ENCODE measurements around the gene TOM1.
A peak's percentile ranks its signal among the peaks of the same experiment; 100 is the strongest.

Gene TOM1

DNA sequence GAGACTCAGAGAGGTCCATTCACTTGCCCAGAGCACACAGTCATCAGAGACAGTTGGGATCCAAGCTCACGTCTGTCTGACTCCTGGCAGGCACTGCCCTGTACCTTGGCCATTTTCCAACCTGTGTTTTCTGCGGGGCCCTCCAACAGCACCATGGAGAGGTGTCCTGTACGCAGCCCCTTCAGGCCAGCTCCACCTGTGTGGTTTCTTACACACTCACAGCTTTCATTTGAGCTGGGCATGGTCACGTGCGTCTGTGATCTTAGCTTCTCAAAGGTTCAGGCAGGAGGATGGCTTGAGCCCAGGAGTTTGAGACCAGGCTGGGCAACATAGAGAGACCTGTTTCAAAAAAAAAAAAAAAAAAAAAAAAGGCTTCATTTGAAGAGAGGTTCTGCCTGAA, 24.4 kb downstream of the TOM1 start:
- no peak for DNase-seq (ENCODE audit: low spot score)

DNA sequence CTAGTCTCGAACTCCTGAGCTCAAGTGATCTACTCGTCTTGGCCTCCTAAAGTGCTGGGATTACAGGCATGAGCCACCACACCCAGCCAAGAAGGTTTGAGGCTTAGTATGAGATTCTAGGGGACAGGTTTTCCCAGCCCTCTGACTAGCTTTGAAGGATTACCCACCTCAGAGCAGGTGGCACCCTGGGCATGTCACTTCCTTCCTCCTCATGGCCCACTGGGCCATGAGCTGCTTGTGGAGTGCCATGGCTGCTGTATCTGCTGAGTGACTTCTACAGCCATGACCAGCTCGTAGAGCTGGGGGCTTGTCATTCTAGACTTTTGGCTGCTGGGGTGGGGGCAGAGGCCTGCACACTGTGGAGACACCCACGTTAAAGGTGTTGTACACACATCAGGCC, 25.1 kb downstream of the TOM1 start:
- DNase-seq (ENCODE audit: low spot score), result no peak

DNA sequence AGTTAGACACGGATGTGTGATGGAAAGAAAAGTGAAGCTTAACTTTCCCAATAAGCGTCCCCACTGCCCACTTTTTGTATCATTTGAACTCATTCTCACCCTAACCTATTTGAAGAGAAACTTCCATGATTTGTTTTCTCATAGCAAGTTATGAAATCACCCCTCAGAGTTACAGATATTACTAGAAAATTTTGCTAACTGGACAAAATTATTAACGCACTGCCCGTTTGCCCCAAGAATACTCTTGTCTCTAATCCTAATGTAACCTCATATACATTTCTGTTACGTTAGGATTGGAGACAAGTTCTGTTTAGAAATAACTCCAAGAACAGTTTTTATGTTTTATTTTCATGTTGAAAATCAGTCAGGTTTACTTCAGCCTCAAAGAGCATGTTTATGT, 25.5 kb downstream of the TOM1 start:
- no peak for DNase-seq (ENCODE audit: low spot score)

DNA sequence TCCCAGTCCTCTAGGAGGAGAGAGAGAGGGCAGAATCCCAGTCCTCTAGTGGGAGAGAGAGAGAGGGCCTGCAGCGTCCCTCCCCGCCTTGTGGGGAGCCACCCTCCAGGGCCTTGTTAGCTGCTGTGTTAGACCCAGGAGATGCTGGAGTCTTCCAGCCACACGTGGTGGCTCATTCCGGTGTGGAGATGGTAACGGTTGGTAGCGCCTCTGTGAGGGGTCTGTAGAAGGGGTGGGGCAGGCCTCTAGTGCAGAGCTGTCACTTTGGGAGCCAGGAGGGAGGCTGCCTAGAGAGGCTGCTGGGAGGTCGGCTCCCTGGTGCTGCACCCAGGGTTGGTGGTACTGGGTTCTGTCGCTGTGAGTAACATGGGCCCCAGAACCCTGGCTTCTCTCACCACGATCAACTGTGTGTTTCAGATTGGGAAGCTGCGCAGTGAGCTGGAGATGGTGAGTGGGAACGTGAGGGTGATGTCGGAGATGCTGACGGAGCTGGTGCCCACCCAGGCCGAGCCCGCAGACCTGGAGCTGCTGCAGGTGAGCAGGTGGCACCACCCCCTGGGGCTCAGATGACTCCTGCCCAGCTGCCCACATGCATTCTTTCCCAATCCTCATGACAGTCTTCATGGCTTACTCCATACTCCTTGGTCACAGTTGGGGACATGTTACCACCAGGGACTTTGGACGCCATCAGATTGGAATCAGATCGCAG, 27.3 kb downstream of the TOM1 start:
- DNase-seq (ENCODE audit: low spot score), result no peak

DNA sequence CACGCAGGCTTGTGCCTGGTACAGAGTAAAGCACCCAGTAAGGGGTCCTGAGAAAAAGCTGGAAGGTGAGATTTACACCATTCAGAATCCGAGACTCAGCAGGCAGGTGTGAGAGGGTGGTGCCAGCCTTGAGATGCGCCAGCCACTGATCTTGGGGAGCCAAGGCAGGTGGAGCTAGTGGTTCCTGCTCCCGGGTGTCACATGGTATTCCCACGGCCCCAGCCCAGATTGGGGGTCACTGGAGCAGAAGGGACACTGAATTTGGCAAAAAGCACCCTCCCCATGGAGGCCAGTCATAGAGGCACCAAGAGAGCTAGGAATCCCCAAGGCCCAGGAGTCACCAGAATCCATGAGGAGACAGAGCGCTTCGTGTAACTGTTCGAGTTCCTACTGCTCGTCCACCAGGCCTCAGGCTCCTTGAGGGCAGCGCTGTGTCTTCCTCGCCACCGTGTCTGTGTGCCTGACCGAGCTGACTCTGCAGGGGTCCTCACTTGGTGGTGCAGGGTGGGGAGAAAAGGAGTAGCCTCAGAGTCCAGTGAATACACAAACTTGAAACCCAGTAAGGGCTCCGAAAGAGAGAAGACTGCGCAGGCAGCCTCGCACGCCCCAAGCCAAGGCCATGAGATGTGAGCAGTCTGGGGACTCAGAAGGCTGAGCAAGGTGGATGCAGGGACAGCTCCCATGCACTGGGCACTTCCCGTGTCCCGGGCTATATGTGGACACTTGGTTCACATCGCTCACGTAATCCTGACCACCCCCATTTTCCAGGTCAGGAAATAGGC, 28.2 kb downstream of the TOM1 start:
- DNase-seq (ENCODE audit: low spot score), result no peak

DNA sequence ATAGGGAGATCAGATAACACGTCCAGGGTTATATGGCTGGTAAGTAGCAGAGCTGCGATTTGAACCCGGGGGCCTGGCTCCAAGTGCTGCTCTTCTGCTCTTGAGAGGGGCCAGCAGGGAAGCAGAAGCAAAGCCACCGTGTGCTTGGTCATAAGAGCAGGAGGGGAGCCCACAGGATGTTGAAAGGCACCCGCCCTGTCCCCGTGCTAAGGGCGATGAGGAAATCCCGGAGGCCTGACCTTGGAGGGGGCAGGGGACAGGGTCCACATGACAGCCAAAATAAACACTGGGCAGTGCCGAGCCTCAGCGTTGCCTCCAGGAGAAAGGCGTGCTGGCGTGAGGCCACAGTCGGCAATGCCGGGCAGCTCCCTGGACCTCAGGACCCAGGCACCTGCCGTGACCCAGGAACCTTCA, 28.8 kb downstream of the TOM1 start:
- DNase-seq (ENCODE audit: low spot score), result no peak

DNA sequence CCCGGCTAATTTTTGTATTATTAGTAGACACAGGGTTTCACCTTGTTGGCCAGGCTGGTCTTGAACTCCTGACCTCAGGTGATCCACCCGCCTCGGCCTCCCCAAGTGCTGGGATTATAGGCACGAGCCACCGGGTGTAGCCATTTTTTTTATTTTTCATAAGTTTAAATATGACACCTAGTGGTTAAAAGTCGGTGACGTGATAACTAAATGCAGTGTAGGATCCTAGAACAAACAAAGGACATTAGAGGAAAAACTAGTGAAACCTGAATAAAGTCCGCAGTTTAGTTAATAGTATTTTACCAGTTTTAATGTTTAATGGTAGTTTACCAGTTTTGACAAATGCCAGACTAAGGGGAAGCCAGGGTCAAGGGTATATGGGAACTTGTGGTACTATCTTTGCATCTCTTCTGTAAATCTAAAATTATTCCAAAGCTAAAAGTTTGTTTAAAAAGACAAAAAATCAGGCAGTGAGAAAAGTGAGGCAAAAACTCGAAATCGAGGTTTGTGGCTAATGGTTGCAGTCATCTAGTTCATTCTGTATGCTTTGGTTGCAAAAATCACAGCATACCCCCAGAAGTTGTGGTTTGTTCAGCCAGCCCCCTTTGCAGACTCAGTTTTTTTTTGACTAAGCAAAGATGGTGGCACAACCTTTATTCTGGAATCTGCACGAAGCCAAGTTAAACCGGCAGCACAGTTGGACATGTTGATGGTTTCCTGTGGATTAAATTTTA, 29.6 kb downstream of the TOM1 start:
- no peak for DNase-seq (ENCODE audit: low spot score)

DNA sequence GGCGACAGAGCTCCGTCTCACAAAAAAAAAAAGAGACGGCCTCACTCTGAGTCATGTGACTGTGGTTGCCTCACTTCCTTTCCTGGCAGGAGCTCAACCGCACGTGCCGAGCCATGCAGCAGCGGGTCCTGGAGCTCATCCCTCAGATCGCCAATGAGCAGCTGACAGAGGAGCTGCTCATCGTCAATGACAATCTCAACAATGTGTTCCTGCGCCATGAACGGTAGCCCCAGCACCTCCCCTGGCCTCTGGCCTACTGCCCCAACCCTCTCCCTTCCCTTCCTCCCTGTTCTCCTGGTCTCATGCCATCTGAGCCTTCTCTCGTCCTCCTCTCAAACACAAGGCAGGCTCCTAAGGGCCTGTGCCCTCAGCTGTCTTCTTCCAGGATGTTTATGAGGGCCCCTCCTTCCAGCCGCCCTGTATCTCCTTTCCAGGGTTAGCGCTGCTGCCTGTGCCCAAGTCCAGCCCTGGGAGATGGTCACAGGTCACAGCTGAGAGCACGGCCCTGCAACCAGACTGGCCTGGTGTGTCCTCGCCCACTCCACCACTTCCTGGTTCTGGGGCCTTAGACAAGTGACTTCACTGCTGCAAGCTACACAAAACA, 30.7 kb downstream of the TOM1 start:
- DNase-seq (ENCODE audit: low spot score), result peak; percentile 25

DNA sequence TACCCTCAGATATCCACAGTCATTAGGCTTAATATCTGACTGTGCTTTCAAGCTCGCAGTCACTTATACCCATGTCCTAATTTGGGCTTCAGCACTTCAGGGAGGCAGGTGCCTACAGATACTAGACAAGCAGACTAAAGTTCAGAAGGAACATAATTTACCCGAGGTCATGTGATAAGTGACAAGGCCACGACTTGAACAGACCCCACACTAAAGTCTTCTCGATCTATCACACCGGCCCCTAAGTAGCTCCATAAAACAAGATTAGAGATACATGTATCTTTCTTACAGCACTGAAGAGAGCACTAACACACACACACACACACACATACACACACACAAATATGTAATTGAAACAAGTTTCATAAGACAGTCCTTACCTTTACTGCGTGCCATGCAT, 32.6 kb downstream of the TOM1 start:
- DNase-seq (ENCODE audit: low spot score), result no peak

DNA sequence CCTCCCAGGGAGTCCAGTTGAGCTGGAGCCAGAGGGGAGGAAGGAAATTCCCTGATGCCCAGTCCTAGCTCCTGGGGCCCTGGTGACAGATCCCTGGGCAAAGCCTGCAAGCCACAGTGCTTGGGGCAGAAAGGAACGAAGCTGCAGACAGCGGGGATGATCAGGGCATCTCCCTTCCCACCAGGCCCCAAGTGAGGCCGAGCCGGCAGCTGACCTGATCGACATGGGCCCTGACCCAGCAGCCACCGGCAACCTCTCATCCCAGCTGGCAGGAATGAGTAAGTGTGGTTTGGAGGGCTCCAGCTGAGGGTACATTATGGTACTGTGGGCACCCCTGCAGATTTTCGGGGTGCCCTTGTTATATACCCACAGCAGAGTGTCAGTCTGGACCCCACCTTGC, 33.5 kb downstream of the TOM1 start:
- no peak for DNase-seq (ENCODE audit: low spot score)

DNA sequence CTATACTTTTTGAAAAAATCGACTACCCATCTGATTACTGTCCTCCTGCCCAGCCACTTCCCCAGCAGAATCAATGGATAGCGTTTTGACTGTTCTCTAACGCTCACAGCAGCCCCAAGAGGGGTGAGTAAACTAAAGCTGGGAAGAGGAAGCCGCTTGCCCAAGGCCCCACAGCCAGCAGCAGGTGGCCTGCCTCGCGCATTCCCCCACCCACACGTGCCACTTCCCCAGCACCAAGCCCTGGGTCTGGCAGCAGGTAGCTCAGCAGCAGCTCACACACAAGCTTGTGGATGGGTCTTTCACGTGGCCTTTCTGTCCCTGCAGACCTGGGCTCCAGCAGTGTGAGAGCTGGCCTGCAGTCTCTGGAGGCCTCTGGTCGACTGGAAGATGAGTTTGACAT, 34.3 kb downstream of the TOM1 start:
- no peak for DNase-seq (ENCODE audit: low spot score)

DNA sequence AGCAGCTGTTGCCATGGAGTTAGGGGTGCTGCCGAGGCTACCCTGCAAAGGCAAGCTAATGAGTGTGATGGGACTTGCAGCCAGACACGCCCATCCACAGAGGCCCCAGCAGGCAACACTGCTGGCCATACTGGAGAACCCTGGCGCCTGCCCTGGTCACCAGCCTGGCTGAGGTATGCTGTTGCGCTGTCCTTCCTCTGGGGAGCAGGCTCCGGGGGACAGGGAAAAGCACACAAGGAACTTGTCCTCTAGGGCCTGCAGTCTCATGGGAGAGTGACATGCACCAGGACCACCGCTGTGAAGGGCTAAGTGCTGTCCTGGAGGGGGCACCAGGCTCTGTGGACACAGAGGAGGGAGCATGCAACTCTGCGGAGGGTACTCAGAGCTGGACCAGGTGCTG, 35.8 kb downstream of the TOM1 start:
- DNase-seq (ENCODE audit: low spot score), result no peak

DNA sequence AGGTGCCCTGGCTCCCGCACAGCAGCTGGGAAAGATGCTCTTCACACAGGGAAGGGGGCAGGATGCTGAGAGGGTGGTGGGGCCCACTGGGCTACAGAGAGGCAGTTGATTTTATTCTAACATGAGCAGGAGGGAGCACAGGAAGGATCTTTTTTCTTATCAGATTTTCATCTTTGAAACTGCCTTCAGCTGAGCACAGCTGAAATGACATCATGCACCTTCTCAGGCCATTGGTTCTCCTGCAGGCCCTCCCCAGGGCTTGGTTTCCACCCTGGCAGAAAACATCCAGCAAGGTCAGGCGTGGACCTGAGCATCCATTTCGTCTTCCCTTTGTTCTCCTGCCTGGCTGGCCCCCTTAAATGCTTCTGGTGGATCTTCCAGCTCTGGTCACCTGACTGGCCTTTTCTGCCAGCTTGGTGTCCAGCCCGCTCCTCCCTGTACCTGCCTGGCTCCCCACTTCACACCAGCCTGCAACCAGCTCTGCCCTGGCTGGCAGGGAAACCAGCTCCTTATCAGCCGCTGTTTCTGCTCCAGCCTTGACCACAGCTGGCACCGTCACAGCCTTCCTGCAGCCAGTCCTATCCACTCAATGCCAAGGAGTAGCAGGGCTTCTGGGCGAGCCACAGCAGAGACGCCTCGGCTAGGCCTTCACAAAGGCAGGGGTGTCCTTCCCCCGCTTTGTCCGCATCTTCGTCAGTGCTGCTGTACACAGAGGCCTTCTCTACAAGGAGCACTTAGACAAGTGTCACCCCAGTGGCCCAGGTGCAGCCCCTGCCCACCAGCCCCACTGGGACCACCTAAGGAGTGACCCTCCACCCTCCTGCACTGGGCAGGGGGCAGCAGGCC, 36.5 kb downstream of the TOM1 start:
- no peak for DNase-seq (ENCODE audit: low spot score)

DNA sequence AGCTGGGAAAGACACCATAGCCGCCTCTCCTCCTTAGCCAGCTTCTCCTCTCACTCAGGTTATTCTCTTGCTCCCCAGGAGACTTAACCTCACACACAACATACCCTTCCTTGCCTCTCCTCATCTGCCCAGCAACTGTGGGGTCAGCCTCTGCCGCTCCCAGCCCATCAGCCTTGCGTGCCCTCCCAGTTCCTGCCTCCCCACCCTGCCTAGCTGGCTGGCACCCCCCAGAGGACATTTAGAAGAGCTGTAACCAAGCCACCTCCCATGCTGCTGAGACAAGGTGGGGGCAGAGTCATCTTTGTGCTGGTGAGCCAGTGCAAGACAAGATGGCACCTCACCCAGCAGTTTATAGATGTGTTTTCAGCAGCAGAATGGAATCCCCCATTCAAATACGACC, 38.2 kb downstream of the TOM1 start:
- no peak for DNase-seq (ENCODE audit: low spot score)

DNA sequence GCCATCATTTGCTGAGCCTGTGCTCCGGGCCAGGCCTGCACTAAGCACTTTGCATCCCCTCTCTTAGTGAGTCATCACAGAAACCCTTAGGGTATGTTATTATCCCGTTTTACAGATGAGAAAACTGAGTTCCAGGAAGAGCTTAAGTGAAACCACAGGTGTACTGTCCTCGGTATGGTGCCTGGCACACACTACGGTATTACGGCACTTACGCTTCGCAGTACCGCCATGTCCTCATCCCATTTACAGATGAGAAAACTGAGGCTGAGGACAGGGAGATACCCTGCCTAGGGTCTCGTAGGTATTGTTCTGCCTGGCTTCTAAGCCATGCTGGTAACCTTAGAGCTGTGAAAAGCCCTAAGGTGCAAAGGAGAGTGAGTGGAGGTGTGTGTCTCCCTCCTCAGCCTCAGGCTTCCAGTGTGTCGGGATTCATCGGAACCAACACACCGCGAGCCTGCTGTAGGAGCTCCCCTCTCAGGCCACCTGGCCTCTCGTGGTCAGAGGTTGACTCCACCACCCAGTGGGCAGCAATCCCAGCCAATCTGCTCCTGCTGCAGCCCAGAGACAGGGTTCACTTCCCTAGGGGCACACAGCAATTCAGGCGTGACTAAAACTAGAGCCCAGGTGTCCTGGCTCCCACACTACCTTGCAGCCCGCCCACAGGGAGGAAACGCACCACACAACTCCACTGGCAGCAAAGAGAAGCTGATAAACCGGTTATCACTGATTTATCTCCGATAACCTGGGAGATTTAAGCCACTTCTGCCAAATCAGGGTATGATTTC, 41.6 kb downstream of the TOM1 start:
- DNase-seq (ENCODE audit: low spot score), result no peak

DNA sequence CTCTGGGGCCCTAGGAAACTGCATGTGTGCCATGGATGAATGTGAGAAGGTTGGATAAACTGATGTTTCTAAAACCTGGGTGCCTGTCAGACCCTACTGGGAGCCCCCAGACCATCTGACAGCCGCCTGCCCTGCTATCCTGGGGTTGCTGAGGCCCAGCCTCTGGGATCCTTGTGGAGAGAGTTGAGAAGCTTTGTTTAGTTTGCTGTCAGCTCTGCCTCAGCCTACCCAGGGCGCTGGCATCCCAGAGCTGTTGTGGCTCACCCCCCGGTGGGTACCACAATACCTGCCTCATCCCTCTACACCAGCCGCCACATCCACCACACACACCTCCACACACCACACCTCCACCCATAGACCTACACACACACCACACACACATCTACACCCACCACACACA, 42.7 kb downstream of the TOM1 start:
- no peak for DNase-seq (ENCODE audit: low spot score)

DNA sequence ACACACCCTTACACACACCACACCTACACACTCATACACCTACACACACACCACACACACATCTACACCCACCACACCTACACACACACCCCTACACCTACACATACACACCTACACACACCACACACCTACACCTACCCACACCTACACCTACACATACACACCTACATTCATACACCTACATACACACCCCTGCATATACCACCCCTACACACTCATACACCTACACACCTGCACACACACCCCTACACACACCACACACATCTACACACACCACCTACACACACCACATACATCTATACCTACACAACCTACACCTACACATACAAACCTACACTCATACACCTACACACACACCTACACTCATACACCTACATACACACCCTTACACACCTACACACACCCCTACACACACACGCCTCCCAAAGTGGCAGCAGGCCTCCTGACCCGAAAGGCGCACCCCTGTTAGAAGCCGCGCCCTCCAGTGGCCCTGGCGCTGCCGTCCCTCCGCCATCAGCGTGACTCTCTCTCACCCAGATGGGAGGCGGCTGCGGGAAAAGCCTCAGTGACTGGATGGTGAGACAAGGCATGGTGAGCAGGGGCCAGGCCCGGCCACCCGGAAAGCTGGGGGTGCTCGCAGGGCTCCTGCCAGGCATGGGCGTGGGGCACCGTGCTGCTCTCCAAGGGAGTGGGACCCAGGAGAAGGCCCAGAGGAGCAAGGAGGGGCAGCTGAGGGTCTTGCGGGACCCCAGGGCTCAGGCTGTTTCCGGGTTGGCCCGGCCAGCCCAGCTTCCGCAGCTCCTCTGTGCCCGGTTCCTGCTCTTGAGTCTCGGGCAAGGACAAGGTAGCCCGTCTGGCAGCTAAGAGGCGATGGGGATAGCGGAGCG, 44.2 kb downstream of the TOM1 start:
- DNase-seq (ENCODE audit: low spot score), result no peak

DNA sequence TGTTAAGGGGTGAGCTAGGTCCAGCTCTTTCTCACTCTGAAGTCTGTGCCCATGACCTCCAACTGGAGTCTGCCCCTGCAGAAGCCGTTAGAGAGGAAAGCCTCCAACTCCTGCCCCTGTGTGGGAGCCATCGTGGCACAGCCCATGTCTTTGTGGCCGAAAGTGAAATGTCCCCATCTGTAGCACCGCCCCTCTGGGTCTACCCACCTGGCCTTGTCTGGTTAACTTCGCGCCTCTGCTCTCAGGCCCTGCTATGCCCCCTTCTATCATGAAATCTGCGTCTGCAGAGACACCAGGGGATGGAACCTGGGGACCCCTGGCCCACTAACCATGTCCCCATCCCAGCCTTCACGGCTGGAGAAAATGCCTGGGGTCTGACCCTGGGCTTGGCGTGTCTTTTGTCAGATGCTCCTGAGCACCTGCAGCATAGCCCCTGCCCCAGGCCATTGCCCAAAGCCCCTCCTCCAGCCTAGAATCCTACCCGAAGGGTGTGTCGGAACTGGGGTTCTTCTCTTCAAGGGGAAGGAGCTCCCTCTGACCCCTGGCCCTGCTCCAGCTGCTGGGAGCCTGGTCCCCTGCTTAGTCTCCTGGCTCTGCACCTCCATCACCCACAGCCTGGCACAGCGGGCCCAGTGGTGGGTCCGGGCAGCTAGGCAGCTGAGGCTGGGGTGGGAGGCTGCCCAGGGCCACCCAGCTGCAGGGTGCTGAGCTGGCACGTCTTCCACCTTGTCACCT, 45.4 kb downstream of the TOM1 start:
- no peak for DNase-seq (ENCODE audit: low spot score)

DNA sequence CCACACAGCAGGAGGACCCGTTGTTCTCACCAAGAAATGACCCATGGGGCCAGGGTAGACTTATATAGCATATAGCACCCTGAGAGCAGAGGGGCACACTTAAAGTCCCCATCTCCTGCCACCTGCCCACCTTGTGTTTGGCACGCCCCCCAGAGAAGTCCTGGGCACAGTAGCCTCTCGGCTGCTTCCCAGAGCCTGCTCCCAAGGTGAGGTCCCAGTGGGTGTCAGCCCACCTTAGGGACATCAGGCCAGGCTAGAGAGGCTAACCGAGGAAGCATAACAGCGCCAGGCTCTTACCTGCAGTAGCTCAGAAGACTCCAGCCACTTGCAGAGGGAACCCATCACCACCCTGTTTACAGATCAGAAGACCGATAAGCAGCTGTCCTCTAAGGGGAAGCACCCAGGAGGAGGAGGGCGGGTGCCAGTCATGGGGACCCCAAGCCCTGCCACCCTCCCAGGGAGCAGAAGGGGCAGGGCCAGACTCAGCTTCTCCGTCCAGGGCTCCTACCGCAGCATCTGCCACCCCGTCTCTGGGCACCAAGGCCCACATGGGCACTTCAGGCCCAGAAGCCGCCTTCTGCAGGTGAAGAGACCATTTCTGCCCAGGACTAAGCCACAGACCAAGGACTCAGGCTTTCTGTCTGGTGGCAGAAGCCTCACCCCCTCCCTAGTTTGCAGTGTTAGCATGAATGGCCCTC, 46.3 kb downstream of the TOM1 start:
- no peak for DNase-seq (ENCODE audit: low spot score)
